DND-41 (cell line): ENCODE measurements around the gene USP34.
"Not testable (repeated sequence)": the region's sequence is repeated elsewhere in the genome, so short reads cannot be mapped to it uniquely, and the experiment has no call there.

ENCODE experiments used
- ATAC-seq: fragments of 200-7000 bp; cut with Tn5 transposase; 3 replicates; pipeline ENCODE4 v1.9.1; 2021; ENCODE audit warnings: low read depth; ENCODE audit not compliant: insufficient read depth
- DNase-seq: peaks from one replicate; pipeline ENCODE4 v3.0.0-alpha.2; 2020
- H2AFZ ChIP-seq: 2 replicates; pipeline ENCODE4 v1.6.0; 2012; ENCODE audit warnings: low read depth, low read length
- H3K27ac ChIP-seq: 2 replicates; pipeline ENCODE4 v1.5.1; 2012; ENCODE audit warnings: low read length, inconsistent platforms
- H3K27me3 ChIP-seq: fragments of 200-600 bp; sonication (generic); 2 replicates; pipeline ENCODE4 v1.6.0; 2012; ENCODE audit warnings: low read length, mild to moderate bottlenecking, inconsistent platforms; ENCODE audit not compliant: insufficient read depth, poor library complexity
- H3K36me3 ChIP-seq: 2 replicates; pipeline ENCODE4 v1.5.1; 2012; ENCODE audit warnings: low read length, inconsistent platforms; ENCODE audit not compliant: insufficient read depth
- H3K4me1 ChIP-seq: 2 replicates; pipeline ENCODE4 v1.5.1; 2012; ENCODE audit warnings: mild to moderate bottlenecking, low read length; ENCODE audit not compliant: insufficient read depth
- H3K4me2 ChIP-seq: 2 replicates; pipeline ENCODE4 v1.6.0; 2012; ENCODE audit warnings: mild to moderate bottlenecking, moderate library complexity, low read length, inconsistent platforms; ENCODE audit not compliant: insufficient read depth
- H3K4me3 ChIP-seq, 2 experiments: fragments of 200-600 bp in 1 of 2; shearing (Covaris generic) in 1 of 2; 2 replicates each; pipeline ENCODE4 v1.5.1; 2012 to 2016; ENCODE audit warnings: inconsistent platforms in 2 of 2, low read length in 2 of 2, mild to moderate bottlenecking in 2 of 2, low read depth in 1 of 2, moderate library complexity in 1 of 2
- H3K79me2 ChIP-seq: 2 replicates; pipeline ENCODE4 v1.6.0; 2012; ENCODE audit warnings: low read length, inconsistent platforms; ENCODE audit not compliant: insufficient read depth
- H3K9ac ChIP-seq: 2 replicates; pipeline ENCODE4 v1.6.0; 2012; ENCODE audit warnings: low read depth, mild to moderate bottlenecking, inconsistent platforms, low read length, moderate library complexity
- H3K9me3 ChIP-seq: 2 replicates; pipeline ENCODE4 v1.5.1; 2012; ENCODE audit warnings: low read length, moderate library complexity, mild to moderate bottlenecking, inconsistent platforms; ENCODE audit not compliant: insufficient read depth, severe bottlenecking
- H4K20me1 ChIP-seq: 2 replicates; pipeline ENCODE4 v1.6.0; 2012; ENCODE audit warnings: low read length; ENCODE audit not compliant: insufficient read depth
- CTCF ChIP-seq: IDR thresholded peaks from 2 replicates; pipeline ENCODE4 v1.5.1; 2012; ENCODE audit warnings: borderline replicate concordance, low read length, moderate library complexity, mild to moderate bottlenecking; ENCODE audit not compliant: poor library complexity, severe bottlenecking; ENCODE audit errors: extremely low read depth
- EZH2 ChIP-seq: IDR thresholded peaks from 3 replicates; pipeline ENCODE4 v1.6.1; 2012; ENCODE audit warnings: borderline replicate concordance, low read depth, mild to moderate bottlenecking, moderate library complexity, low read length, inconsistent platforms; ENCODE audit not compliant: severe bottlenecking

USP34 gene

GRCh38 chr2:61448229-61448628 lies 22.7 kb downstream of the USP34 start:
- DNase-seq (no peak), ATAC-seq (no peak)
- H3K36me3 ChIP-seq: peaks cover 4% of the 10 kb centered on the region; the same call in 1 of the 2 replicates
- no peak overlapping the region for H2AFZ ChIP-seq
- no peak overlapping the region for H3K4me2 ChIP-seq
- no peak overlapping the region for H3K4me3 ChIP-seq
- peaks cover 98% of the 10 kb centered on the region for H3K79me2 ChIP-seq
- no peaks in the 10 kb centered on the region for H3K9me3 ChIP-seq
- H4K20me1 ChIP-seq: peaks cover 50% of the 10 kb centered on the region
- no peak overlapping the region for H3K9ac ChIP-seq
- H3K27ac ChIP-seq: no peak overlapping the region
- no peak for TF ChIP-seq CTCF
- TF ChIP-seq EZH2: no peak
- H3K4me1 ChIP-seq: no peaks in the 10 kb centered on the region
- H3K27me3 ChIP-seq: no peaks in the 10 kb centered on the region

GRCh38 chr2:61446971-61447370 lies 23.9 kb downstream of the USP34 start:
- H3K4me1 ChIP-seq, H3K27ac ChIP-seq, H3K36me3 ChIP-seq, H3K9ac ChIP-seq, DNase-seq, H2AFZ ChIP-seq, H3K4me2 ChIP-seq, H3K9me3 ChIP-seq, ATAC-seq, H3K27me3 ChIP-seq, H3K4me3 ChIP-seq: not testable (repeated sequence)
- Histone ChIP-seq H3K79me2 (peaks cover 98% of the 10 kb centered on the region), H4K20me1 (peaks cover 51% of the 10 kb centered on the region)

- Histone ChIP-seq H3K9me3 (no peaks in the 10 kb centered on the region), H3K27ac (no peak overlapping the region), H3K9ac (no peak overlapping the region), H3K4me3 (no peak overlapping the region), H3K4me2 (no peak overlapping the region), H3K27me3 (no peaks in the 10 kb centered on the region), H3K4me1 (no peaks in the 10 kb centered on the region), H3K79me2 (peaks cover 99% of the 10 kb centered on the region), H2AFZ (no peak overlapping the region), H4K20me1 (peaks cover 61% of the 10 kb centered on the region), H3K36me3 (peaks cover 14% of the 10 kb centered on the region; the same call in 1 of the 2 replicates)
- TF ChIP-seq EZH2 (no peak), CTCF (no peak)
- ATAC-seq (no peak), DNase-seq (no peak)
These were observed 27.4 kb downstream of the USP34 start for GRCh38 chr2:61443342-61444041.

- H3K4me3 ChIP-seq: no peak overlapping the region
- ATAC-seq: peak; percentile 64
- H3K4me1 ChIP-seq: no peaks in the 10 kb centered on the region
- peaks cover 38% of the 10 kb centered on the region for H4K20me1 ChIP-seq
- peaks cover 5% of the 10 kb centered on the region for H3K9me3 ChIP-seq
- peaks cover 98% of the 10 kb centered on the region for H3K79me2 ChIP-seq
- H3K4me2 ChIP-seq: no peak overlapping the region
- TF ChIP-seq CTCF (no peak), EZH2 (no peak)
- H3K36me3 ChIP-seq: peaks cover 14% of the 10 kb centered on the region; the same call in 1 of the 2 replicates
- H3K27ac ChIP-seq: no peak overlapping the region
- H2AFZ ChIP-seq: no peak overlapping the region
- H3K27me3 ChIP-seq: no peaks in the 10 kb centered on the region
- DNase-seq: no peak
- H3K9ac ChIP-seq: no peak overlapping the region
These were observed 31.5 kb downstream of the USP34 start for GRCh38 chr2:61439241-61440002.
